K562 (cell line): ENCODE data around the gene CHN2. TPM values are rescaled to one million over a fixed set of nuclear protein-coding genes. Genes with fewer than 3 reads are reported as not detected.
A peak's percentile ranks its signal among the peaks of the same experiment; 100 is the strongest.

ENCODE experiments used
- CREB1 ChIP-seq, 2 experiments: sonication (generic) in 1 of 2; formaldehyde crosslinking in 1 of 2; IDR thresholded peaks; 2 replicates each; pipeline versions ENCODE4 v1.6.1 to v1.8.0; 2012 to 2022; ENCODE audit warnings: inconsistent platforms in 1 of 2, mild to moderate bottlenecking in 1 of 2, missing genetic modification reagents in 1 of 2, moderate library complexity in 1 of 2
- GABPB1 ChIP-seq: sonication (generic); formaldehyde crosslinking; IDR thresholded peaks from 2 replicates; pipeline ENCODE4 v1.8.0; 2022; ENCODE audit warnings: mild to moderate bottlenecking, missing genetic modification reagents
- HMGXB4 ChIP-seq: sonication (generic); formaldehyde crosslinking; IDR thresholded peaks from 2 replicates; pipeline ENCODE4 v1.8.1; 2023; ENCODE audit warnings: mild to moderate bottlenecking, missing genetic modification reagents
- KAT7 ChIP-seq: sonication (generic); formaldehyde crosslinking; IDR thresholded peaks from 2 replicates; pipeline ENCODE4 v1.8.0; 2022; ENCODE audit warnings: missing genetic modification reagents, mild to moderate bottlenecking, borderline replicate concordance
- KDM5B ChIP-seq: fragments of 200-600 bp; sonication (generic); IDR thresholded peaks from 2 replicates; pipeline ENCODE4 v1.6.1; 2012; ENCODE audit warnings: low read depth, mild to moderate bottlenecking, moderate library complexity, low read length, control low read depth, inconsistent platforms; ENCODE audit not compliant: insufficient replicate concordance
- LCOR ChIP-seq: sonication (generic); formaldehyde crosslinking; IDR thresholded peaks from 2 replicates; pipeline ENCODE4 v1.8.0; 2022; ENCODE audit warnings: mild to moderate bottlenecking, missing genetic modification reagents
- NCOA1 ChIP-seq: fragments of 450-650 bp; IDR thresholded peaks from 2 replicates; pipeline ENCODE4 v1.6.1; 2016; ENCODE audit warnings: low read depth
- PHF8 ChIP-seq: fragments of 200-600 bp; sonication (generic); IDR thresholded peaks from 2 replicates; pipeline ENCODE4 v1.6.1; 2012; ENCODE audit warnings: mixed run types, mild to moderate bottlenecking, inconsistent platforms, low read length, moderate library complexity, borderline replicate concordance
- POLR2H ChIP-seq: IDR thresholded peaks from 2 replicates; pipeline ENCODE4 v1.6.1; 2016; ENCODE audit warnings: missing genetic modification characterization, low read depth, mild to moderate bottlenecking, control low read depth, missing compliant biosample characterization, moderate library complexity
- U2AF1 ChIP-seq: fragments of 200-400 bp; formaldehyde crosslinking; optimal IDR thresholded peaks from 2 replicates; pipeline ENCODE3; 2017; ENCODE audit warnings: mild to moderate bottlenecking, low read depth, low read length, moderate library complexity
- ZBTB7A ChIP-seq: IDR thresholded peaks from 2 replicates; pipeline ENCODE4 v1.6.1; 2011; ENCODE audit warnings: low read depth, mild to moderate bottlenecking, low read length, moderate library complexity, borderline replicate concordance; ENCODE audit not compliant: control insufficient read depth
- ZNF785 ChIP-seq: fragments of 250-450 bp; sonication (Bioruptor Pico); IDR thresholded peaks from 2 replicates; pipeline ENCODE4 v1.4.0; 2020; ENCODE audit warnings: mild to moderate bottlenecking
- polyA plus RNA-seq, 8 experiments: library from polyadenylated mRNA; depleted of rRNA in 4 of 8; stranded (reverse) in 5 of 8; unstranded in 3 of 8; fragments of >200 nt; fragmentation: Nextera tagmentation in 2 of 8; fragmentation: Illumina TruSeq in 1 of 8; extraction: Ambion mirVana in 2 of 8; extraction: Trizol in 1 of 8; gene quantifications; 2 replicates each; pipeline versions ENCODE4 v1.2.1 to v1.2.3, GENCODE V29; 2011 to 2014; ENCODE audit warnings: inconsistent platforms in 1 of 8, missing spikeins in 1 of 8
- total RNA-seq, 7 experiments: library from RNA; depleted of rRNA in 6 of 7; stranded (reverse); fragments of >200 nt in 6 of 7; fragmentation: Illumina TruSeq in 2 of 7; extraction: Trizol in 2 of 7; gene quantifications; 2 replicates each; pipeline versions ENCODE4 v1.2.1 to v1.2.3, GENCODE V29; 2011 to 2021; ENCODE audit warnings: low replicate concordance in 1 of 7
- TF ChIP-seq, protein P1 (sequence below): fragments of 450-650 bp; IDR thresholded peaks from 2 replicates; pipeline ENCODE4 v1.6.1; 2016; ENCODE audit warnings: borderline replicate concordance
- TF ChIP-seq, protein P2 (sequence below): sonication (generic); formaldehyde crosslinking; IDR thresholded peaks from 2 replicates; pipeline ENCODE4 v1.8.0; 2022; ENCODE audit warnings: missing genetic modification reagents, mild to moderate bottlenecking, moderate library complexity, borderline replicate concordance
- TF ChIP-seq, protein P3 (sequence below): sonication (generic); formaldehyde crosslinking; IDR thresholded peaks from 2 replicates; pipeline ENCODE4 v1.9.0; 2022; ENCODE audit warnings: mild to moderate bottlenecking, missing genetic modification reagents

The CHN2 gene
- total and polyA plus RNA-seq, 9 of the 15 experiments (the other 6 are each of a cell fraction or from before 2014, with no cell fraction given): 0.12 to 2.1 (median 0.31) TPM; not detected in 1

DNA sequence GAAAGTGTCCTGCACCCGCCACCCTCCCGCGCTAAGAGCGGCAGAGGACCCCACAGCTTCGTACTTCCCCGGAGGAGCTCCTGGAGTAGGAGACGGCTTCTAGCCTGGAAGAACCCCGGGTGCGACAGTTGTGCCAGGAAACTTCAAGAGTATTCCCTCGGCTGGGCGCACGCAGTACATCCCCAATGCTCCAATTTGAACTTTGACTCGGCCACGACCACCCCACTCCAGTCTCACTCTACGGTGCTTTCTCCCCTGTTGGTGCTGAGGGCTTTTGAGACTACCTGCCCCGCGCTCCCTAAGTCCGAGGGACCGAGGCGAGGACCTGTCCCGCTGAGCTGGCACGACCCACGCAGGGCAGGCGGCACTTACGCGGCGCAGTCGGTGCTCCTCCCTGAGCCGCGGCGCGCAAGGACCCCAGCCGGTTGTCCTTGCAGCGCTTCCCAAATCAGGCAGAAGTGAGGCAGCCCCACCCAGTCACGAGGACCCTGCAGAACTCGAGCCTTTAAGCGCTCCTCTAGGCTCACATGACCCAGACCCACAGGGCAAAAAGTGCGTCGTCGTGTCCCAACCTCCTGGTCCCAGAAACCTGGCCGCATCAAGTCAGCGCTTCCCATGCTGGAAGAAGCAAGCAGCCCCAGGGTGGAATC lies 48.4 kb upstream of the CHN2 start, which contains the start of gene CPVL (continued):
- TF ChIP-seq, protein P1, sequence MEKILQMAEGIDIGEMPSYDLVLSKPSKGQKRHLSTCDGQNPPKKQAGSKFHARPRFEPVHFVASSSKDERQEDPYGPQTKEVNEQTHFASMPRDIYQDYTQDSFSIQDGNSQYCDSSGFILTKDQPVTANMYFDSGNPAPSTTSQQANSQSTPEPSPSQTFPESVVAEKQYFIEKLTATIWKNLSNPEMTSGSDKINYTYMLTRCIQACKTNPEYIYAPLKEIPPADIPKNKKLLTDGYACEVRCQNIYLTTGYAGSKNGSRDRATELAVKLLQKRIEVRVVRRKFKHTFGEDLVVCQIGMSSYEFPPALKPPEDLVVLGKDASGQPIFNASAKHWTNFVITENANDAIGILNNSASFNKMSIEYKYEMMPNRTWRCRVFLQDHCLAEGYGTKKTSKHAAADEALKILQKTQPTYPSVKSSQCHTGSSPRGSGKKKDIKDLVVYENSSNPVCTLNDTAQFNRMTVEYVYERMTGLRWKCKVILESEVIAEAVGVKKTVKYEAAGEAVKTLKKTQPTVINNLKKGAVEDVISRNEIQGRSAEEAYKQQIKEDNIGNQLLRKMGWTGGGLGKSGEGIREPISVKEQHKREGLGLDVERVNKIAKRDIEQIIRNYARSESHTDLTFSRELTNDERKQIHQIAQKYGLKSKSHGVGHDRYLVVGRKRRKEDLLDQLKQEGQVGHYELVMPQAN: no peak
- TF ChIP-seq GABPB1 (CRISPR knock-in tag): peak; percentile 37; the same call in 1 of the 2 replicates
- TF ChIP-seq PHF8: peak; percentile 63; the same call in 1 of the 2 replicates
- no peak for TF ChIP-seq HMGXB4
- TF ChIP-seq LCOR (CRISPR knock-in tag): 0 out of 2 replicates have a peak, but pooled peaks have one; percentile 69
- TF ChIP-seq U2AF1: no peak
- TF ChIP-seq ZNF785 (CRISPR knock-in tag): no peak
- TF ChIP-seq KDM5B: peak; percentile 35
- TF ChIP-seq KAT7: peak; percentile 49; the same call in 1 of the 2 replicates
- TF ChIP-seq CREB1 (IDR thresholded peaks at IDR 0.05): no peak
- TF ChIP-seq CREB1 (CRISPR knock-in tag; IDR thresholded peaks at IDR 0.05): 0 out of 2 replicates have a peak, but pooled peaks have one; percentile 20
- no peak for TF ChIP-seq ZBTB7A
- TF ChIP-seq, protein P2, sequence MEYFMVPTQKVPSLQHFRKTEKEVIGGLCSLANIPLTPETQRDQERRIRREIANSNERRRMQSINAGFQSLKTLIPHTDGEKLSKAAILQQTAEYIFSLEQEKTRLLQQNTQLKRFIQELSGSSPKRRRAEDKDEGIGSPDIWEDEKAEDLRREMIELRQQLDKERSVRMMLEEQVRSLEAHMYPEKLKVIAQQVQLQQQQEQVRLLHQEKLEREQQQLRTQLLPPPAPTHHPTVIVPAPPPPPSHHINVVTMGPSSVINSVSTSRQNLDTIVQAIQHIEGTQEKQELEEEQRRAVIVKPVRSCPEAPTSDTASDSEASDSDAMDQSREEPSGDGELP: peak; percentile 61; the same call in 1 of the 2 replicates
- TF ChIP-seq, protein P3, sequence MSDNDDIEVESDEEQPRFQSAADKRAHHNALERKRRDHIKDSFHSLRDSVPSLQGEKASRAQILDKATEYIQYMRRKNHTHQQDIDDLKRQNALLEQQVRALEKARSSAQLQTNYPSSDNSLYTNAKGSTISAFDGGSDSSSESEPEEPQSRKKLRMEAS (CRISPR knock-in tag): peak; percentile 52; the same call in 1 of the 2 replicates
- no peak for TF ChIP-seq POLR2H (tag)
- no peak for TF ChIP-seq NCOA1
